Sciatic nerve (tissue), 2 donors: Measurements from ENCODE around the gene ZSWIM2. TPM values are rescaled to one million over a fixed set of nuclear protein-coding genes. Genes with fewer than 3 reads are reported as not detected.
"Not testable (repeated sequence)": the region's sequence is repeated elsewhere in the genome, so short reads cannot be mapped to it uniquely, and the experiment has no call there.

Experiments
- ATAC-seq: fragments of 200-7000 bp; cut with Tn5 transposase; one replicate; pipeline ENCODE4 v1.9.1; 2020; ENCODE audit warnings: mild to moderate bottlenecking, moderate library complexity
- DNase-seq: peaks from one replicate; pipeline ENCODE4 v3.0.0-alpha.2; 2020; ENCODE audit warnings: low spot score
- intact Hi-C: fragments of 100-400 bp; cut with DNase I; formaldehyde crosslinking; loops from one replicate; pipeline ENCODE4 v1.14.2; 2022
- total RNA-seq: library from RNA; stranded (reverse); fragmentation: NEBNext Ultra II Directional; extraction: Animal tissue kit (Norgen Biotek cat#: 25700); gene quantifications from one replicate; pipeline ENCODE4 v1.2.1, GENCODE V29; 2021
- donor health status: DM: no; HTN: no; CAD: no.
- donor health status: DM: no; HTN: no; CAD: no.

ZSWIM2 gene
- total RNA-seq, 1 donor from 2014 or later, result not detected

- DNase-seq (no peak), ATAC-seq (no peak)
- intact Hi-C loops, result no loop called here
Measured at GRCh38 chr2:186853951-186854350, 5.0 kb upstream of the ZSWIM2 start.

DNA sequence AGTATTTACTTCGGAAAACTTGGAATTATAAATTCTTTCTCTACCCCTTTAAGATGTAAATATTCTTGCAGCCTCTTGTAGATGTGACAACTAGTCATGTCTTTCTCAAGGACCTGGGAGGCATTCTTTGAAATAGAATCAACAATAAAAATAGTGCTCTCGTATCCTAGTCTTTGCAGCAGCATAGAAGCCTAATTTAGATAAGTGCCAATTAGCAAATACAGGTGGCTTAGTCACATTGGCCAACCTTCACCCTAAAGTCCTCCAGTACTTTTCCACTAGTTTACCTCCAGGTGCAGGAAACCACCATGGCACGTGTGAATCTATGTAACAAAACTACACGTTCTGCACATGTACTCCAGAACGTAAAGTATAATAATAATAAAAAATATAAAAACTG, 3.5 kb upstream of the ZSWIM2 start:
- DNase-seq (no peak), ATAC-seq (no peak)
- intact Hi-C loops, result no loop called here

DNA sequence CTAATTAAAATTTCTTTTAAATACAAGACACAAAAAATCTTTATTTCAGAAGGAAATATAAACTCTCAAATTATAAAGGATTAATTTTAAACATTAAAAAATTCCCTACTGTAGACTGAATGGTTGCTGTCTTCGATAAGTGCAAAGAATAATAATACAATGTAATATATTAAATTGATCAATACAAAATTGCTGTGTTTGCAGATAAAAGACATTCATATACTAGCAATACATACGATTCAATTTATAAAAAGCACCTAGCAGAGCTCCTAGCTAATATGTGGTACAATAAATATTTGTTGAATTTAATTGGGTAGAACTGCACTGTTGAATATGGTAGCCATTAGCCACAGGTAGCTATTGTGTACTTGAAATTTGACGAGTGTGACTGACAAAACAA, 6.6 kb downstream of the ZSWIM2 start:
- ATAC-seq, result no peak
- DNase-seq, result no peak
- intact Hi-C loops, result no loop called here

- ATAC-seq (no peak), DNase-seq (no peak)
- intact Hi-C loops, result no loop called here
Measured at GRCh38 chr2:186841940-186842339, 7.0 kb downstream of the ZSWIM2 start.

DNA sequence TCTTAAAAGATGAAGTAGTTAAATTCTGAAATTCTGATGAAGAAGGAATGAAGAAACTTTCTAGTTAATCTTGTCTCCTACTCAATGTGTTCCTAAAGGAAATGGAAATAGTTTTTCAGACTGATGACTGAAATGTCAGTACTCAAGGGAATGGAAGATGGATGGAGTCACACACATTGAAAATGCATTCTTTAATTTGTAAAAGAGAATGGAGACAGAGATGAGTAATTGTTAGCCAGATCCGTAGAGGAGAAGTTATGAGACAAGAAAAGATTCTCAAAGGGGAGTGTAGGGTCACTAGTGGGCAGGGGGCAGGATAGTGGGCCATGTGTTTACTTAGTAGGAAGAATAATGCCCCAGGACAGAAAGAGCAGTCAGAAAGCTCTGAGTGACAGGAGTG, 13.3 kb downstream of the ZSWIM2 start:
- ATAC-seq (no peak), DNase-seq (no peak)

DNA sequence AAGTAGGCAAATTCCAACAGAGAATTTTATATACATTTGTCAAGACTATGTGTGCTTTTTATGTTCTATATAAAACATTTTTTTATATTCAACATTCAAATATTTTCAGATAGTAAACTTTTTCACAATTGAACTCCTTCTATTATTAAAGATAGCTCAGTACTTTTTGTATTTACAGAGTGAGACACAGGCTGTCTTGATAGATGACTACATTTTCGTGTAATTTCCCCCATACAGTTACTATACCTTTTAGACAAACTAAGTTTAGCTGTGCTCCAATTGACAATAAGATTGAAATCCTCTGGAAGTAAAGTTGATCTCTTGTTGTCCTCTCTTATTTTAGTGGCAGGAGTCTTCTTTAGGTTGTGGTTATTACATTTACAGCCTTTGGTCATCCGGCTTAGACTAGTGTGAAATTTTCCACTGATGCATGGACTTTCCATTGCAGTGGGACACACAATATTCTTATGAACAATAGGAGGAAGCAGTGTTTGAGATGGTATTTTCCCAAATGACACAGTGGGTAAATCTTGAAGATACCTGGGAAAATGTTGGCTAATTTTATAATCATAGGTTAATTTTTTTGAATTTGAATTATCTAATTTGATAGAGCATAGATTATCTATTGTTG, 21.0 kb downstream of the ZSWIM2 start:
- intact Hi-C loops, result no loop called here
- ATAC-seq (no peak), DNase-seq (no peak)

More for the DNA sequence above, 13.3 kb downstream of the ZSWIM2 start:
- intact Hi-C loops, result no loop called here

- ATAC-seq (no peak), DNase-seq (no peak)
- intact Hi-C loops, result no loop called here
Measured at GRCh38 chr2:186827411-186827810, 21.6 kb downstream of the ZSWIM2 start.

DNA sequence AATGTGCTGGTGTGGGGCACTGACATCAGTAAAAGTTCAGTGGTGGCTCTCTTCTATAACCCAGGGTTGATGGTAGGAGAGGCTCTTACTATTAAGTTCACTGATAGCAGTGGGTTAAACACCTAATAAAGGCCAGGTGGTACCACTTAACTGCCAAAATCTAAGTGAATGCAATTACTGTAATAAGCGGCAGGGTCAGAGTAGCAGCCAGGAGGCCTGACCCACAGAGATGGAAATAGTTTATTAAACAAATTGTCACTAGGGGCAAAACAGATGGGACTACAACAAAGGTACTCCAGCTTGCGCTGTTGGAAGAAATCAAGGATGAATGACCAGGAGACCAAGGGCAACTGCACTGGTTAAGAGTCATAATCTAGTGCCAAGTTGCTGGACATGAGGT, 26.6 kb downstream of the ZSWIM2 start:
- no peak for DNase-seq
- ATAC-seq, result no peak
- intact Hi-C loops, result no loop called here

GRCh38 chr2:186820303-186820702, 28.7 kb downstream of the ZSWIM2 start:
- ATAC-seq (no peak), DNase-seq (no peak)
- intact Hi-C loops, result no loop called here

DNA sequence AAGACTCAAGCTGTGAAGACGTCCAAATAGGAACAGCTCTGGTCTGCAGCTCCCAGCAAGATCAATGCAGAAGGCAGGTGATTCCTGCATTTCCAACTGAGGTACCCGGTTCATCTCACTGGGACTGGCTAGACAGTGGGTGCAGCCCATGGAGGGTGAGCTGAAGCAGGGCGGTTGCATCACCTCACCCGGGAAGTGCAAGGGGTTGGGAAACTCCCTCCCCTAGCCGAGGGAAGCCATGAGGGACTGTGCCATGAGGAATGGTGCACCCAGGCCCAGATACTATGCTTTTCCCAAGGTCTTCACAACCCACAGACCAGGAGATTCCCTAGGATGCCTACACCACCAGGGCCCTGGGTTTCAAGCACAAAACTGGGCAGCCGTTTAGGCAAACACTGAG, 37.2 kb downstream of the ZSWIM2 start:
- intact Hi-C loops, DNase-seq, ATAC-seq: not testable (repeated sequence)

DNA sequence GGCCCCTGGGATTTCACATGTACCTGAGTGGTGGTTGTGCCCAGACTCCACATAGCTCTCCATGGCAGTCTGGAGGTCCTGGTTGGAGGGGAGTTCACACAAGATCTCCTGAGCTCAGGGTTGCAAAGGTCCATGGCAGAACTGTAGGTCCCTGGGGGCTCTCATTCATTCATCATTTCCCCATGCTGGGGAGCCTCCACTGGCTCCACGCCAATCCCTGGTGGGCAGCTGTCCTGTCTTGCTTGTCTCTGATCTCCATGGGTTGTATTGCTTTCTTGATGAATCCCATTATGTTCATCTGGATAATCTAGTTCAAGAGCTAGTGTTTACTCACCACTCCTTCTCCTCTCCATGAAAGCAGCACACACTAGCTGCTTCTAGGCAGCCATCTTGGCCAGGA, 42.4 kb downstream of the ZSWIM2 start:
- ATAC-seq (no peak), DNase-seq (no peak)

DNA sequence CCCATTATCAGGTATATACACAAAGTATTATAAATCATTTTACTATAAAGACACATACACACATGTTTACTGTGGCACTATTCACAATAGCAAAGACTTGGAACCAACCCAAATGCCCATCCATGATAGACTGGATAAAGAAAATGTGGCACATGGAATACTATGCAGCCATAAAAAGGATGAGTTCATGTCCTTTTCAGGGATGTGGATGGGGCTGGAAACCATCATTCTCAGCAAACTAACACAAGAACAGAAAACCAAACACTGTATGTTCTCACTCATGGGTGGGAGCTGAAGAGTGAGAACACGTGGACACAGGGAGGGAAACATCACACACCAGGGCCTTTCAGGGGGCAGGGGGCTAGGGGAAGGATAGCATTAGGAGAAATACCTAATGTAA, 50.4 kb downstream of the ZSWIM2 start:
- ATAC-seq, intact Hi-C loops, DNase-seq: not testable (repeated sequence)

More for the DNA sequence above, 42.4 kb downstream of the ZSWIM2 start:
- intact Hi-C loops, result no loop called here

DNA sequence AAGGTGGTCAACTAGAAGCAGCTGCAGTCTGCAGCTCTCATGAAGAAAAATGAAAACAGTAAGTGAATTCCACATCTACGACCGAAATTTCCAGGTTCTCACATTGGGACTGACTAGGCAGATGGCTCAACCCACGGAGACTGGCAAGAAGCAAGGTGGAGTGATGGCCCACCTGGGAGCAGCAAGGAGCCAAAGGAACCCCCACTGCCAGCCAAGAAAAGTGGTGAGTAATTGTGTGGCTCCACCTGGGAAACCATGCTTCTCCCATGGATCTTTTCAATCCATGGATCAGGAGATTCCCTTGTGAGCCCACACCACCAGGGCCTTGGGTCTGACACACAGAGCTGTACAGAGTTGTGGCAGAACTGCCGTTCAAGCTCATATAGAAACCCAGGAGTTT, 64.0 kb downstream of the ZSWIM2 start:
- ATAC-seq (no peak), DNase-seq (no peak)
- intact Hi-C loops, result no loop called here

GRCh38 chr2:186783254-186783653, 65.7 kb downstream of the ZSWIM2 start:
- intact Hi-C loops, result no loop called here
- ATAC-seq (no peak), DNase-seq (no peak)

GRCh38 chr2:186780701-186781316, 68.2 kb downstream of the ZSWIM2 start:
- ATAC-seq, result peak; percentile 58
- intact Hi-C loops, result no loop called here
- no peak for DNase-seq

Other genes starting within 250 kb of the ZSWIM2 start
- 16.8 TPM for gene FAM171B, start 155.1 kb downstream of the ZSWIM2 start, total RNA-seq